BJ (cell line): ENCODE data around the gene SFTPB. TPM values are rescaled to one million over a fixed set of nuclear protein-coding genes. Genes with fewer than 3 reads are reported as not detected.

ENCODE experiments used
- CTCF ChIA-PET: fragments of 350-600 bp; formaldehyde crosslinking; extraction: SDS; loops from one replicate; lab custom pipeline; 2021; ENCODE audit warnings: antibody characterized with exemption, inconsistent platforms; lab: Yijun Ruan, JAX
- POLR2A ChIA-PET: fragments of 300-600 bp; sonication (Branson Sonifier 250); formaldehyde crosslinking; extraction: SDS; loops from one replicate; lab custom pipeline; 2021; ENCODE audit warnings: antibody characterized with exemption; lab: Charles Lee
- DNase-seq: peaks from one replicate; pipeline ENCODE4 v3.0.0-alpha.2; 2011; ENCODE audit warnings: low read depth
- H3K27me3 ChIP-seq: 2 replicates; pipeline ENCODE4 v1.6.0; 2011; ENCODE audit warnings: low read length; ENCODE audit not compliant: control insufficient read depth, insufficient read depth
- H3K36me3 ChIP-seq: 2 replicates; pipeline ENCODE4 v1.5.1; 2011; ENCODE audit warnings: low read length; ENCODE audit not compliant: control insufficient read depth, insufficient read depth
- H3K4me3 ChIP-seq: 2 replicates; pipeline ENCODE4 v1.5.1; 2011; ENCODE audit warnings: low read depth, mild to moderate bottlenecking, control low read depth, low read length
- polyA plus RNA-seq: library from polyadenylated mRNA; depleted of rRNA; stranded (reverse); fragments of >200 nt; gene quantifications from 2 replicates; pipeline ENCODE4 v1.2.3, GENCODE V29; 2011
- TF ChIP-seq, protein P1 (sequence below): IDR thresholded peaks from 2 replicates; pipeline ENCODE4 v1.5.1; 2011; ENCODE audit warnings: low read depth, mild to moderate bottlenecking, control low read depth, inconsistent platforms, low read length, moderate library complexity; ENCODE audit not compliant: insufficient read depth

Gene SFTPB
- polyA plus RNA-seq, 1 experiment = not detected

DNA sequence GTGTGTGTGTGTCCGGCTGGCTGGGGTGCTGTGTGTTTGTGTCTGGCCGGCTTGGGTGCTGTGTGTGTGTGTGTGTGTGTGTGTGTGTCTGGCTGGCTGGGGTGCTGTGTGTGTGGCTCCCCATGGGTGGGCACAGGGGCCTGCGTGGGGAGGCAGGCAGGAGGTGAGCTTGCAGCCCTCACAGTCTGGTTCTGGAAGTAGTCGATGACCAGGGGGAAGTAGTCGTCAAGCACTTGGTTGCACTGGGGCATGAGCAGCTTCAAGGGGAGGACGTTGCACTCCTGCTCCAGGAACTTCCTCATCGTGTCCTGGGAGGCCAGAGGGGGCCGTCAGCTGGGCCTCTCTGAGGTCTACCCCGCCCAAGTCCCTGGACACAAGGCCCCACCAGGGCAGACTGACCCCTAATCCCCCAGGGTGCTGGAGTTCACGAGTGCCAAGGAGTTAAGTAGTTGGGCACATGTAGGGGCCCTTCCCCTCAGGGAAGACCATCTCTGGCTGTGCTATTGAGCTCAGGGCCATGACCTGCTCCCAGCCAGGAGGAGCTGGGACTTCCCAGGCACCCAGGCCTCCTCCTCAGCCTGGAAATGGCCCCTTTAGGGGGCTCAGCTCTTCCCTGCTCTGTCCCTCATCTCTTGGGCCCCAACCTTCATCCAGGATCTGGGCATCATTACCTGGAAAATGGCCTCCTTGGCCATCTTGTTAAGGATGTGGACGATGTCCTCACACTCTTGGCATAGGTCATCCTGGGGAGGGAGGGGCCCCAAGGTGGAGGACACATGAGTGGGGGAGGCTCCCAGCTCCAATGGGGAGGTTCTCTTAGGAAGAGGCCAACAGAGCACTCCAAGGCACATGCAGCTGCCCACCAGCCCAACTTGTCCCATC lies 1.3 kb downstream of the SFTPB start:
- Histone ChIP-seq H3K4me3 (no peak overlapping the region), H3K36me3 (no peaks in the 10 kb centered on the region), H3K27me3 (no peaks in the 10 kb centered on the region)
- TF ChIP-seq, protein P1, sequence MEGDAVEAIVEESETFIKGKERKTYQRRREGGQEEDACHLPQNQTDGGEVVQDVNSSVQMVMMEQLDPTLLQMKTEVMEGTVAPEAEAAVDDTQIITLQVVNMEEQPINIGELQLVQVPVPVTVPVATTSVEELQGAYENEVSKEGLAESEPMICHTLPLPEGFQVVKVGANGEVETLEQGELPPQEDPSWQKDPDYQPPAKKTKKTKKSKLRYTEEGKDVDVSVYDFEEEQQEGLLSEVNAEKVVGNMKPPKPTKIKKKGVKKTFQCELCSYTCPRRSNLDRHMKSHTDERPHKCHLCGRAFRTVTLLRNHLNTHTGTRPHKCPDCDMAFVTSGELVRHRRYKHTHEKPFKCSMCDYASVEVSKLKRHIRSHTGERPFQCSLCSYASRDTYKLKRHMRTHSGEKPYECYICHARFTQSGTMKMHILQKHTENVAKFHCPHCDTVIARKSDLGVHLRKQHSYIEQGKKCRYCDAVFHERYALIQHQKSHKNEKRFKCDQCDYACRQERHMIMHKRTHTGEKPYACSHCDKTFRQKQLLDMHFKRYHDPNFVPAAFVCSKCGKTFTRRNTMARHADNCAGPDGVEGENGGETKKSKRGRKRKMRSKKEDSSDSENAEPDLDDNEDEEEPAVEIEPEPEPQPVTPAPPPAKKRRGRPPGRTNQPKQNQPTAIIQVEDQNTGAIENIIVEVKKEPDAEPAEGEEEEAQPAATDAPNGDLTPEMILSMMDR = no peak
- CTCF ChIA-PET = interaction anchor here (1.1 to 2.9 kb wide), 2 partner anchors 13 to 84 kb away, joined by 3 to 13 read pairs; no protein-coding TSS in a partner anchor
- no peak for DNase-seq
- POLR2A ChIA-PET = no interaction called here

DNA sequence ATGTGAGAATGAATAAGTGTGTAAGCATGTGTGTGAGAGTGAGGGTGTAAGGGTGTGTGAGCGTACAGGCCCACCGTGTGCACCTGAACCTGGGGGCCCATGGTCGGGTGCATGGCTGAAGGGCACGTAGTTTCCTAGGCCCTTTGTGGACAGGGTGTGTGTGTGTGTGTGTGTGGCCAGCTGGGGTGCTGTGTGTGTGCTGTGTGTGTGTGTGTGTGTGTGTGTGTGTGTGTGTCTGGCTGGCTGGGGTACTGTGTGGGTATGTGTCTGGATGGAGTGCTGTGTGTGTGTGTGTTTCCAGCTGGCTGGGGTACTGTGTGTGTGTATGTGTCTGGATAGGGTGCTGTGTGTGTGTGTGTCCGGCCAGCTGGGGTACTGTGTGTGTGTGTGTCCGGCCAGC lies 2.0 kb downstream of the SFTPB start:
- ChIA-PET POLR2A (no interaction called here), CTCF (interaction anchor here (2.9 kb wide), 1 partner anchor 13 kb away, joined by 13 read pairs; no protein-coding TSS in a partner anchor)
- no peaks in the 10 kb centered on the region for H3K27me3 ChIP-seq
- no peak for DNase-seq
- TF ChIP-seq, protein P1 = no peak
- no peak overlapping the region for H3K4me3 ChIP-seq
- H3K36me3 ChIP-seq = no peaks in the 10 kb centered on the region

DNA sequence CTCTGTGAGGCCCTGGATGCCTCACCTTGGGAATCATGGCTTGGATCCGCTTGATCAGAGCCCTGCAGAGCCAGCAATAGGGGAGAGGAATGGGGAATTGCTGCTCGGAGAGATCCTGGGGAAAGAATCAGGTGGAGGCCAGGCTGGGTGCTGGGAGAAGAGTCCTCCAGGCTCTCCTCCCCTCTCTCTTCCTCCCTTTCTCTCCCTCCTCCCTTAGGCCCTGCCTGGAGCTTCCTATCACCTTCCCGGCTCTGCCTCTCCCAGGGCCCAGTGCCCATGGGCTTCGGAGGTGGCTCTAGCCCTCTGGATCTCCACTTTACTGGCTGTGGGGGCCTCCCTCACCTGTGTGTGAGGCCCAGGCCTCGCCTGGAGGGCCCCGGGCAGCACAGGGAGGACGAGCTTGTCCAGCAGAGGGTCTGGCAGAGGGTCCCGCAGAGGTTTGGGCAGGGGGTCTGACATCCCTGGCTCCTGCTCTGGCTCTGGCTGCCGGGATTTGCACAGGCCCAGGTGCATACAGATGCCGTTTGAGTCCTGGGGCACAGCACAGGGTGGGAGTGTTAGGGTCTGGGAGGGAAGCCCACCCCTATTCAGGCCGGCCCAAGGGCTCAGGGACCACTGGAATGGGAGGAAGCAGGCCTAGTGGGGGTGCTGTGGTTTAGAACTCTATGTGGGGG lies 2.6 kb downstream of the SFTPB start:
- POLR2A ChIA-PET = no interaction called here
- TF ChIP-seq, protein P1 = no peak
- CTCF ChIA-PET = interaction anchor here (2.9 kb wide), 1 partner anchor 14 kb away, joined by 13 read pairs; no protein-coding TSS in a partner anchor
- Histone ChIP-seq H3K4me3 (no peak overlapping the region), H3K27me3 (no peaks in the 10 kb centered on the region), H3K36me3 (no peaks in the 10 kb centered on the region)
- no peak for DNase-seq

DNA sequence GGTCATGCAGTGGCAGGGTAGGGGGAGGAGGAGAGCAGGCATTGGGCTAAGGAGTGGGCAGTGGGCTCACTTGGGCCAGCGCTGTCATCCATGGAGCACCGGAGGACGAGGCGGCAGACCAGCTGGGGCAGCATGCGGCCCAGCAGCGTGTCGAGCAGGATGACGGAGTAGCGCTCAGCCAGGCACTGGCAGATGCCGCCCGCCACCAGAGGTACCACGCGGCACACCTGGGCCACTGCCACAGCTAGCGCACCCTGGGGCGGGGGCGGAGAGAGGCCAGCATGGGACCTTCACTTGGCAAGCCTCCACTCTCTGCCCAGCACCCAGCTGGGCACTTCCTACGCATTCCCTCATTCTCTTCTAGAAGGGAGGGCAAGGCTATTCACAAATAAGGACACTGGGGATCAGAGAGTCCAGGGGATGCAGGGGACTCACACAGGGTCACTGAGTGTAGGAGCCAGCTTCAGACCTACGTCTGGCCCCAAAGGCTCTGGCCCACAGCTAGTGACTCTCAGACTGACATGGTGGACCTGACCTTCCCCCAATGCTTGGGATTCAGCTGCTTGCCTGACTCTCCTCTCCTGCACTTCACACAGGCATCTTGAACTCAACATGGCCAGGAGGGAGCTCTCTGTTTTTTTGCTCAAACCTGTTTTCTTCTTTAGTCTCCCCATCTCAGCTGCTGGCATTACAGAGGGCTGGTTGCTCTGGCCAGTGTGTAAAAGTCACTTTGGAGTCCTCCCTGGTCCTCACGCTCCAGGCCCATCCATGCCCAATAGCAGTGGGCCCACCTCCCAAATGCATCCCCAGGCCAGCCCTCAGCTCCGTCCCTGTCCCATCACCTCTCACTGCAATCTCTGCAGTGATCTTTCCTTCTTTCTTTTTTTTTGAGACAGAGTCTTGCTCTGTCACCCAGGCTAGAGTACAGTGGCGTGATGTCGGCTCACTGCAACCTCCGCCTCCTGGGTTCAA lies 4.1 kb downstream of the SFTPB start:
- no peaks in the 10 kb centered on the region for H3K36me3 ChIP-seq
- H3K4me3 ChIP-seq = no peak overlapping the region
- H3K27me3 ChIP-seq = no peaks in the 10 kb centered on the region
- TF ChIP-seq, protein P1 = no peak
- CTCF ChIA-PET = interaction anchor here (0.7 to 1.0 kb wide), 4 partner anchors 15 to 150 kb away, joined by 3 to 5 read pairs (median 3); no protein-coding TSS in a partner anchor
- POLR2A ChIA-PET = no interaction called here
- DNase-seq = no peak
